ENCODE data around the gene LAMTOR2. TPM values are rescaled to one million over a fixed set of nuclear protein-coding genes. Genes with fewer than 3 reads are reported as not detected.
A peak's percentile ranks its signal among the peaks of the same experiment; 100 is the strongest.

Gene LAMTOR2
- total RNA-seq, 1 experiment from 2014 or later = 50.6 TPM

- H2AK5ac ChIP-seq (ENCODE audit: insufficient read length, low read length) = no peak overlapping the region
- H2BK120ac ChIP-seq (ENCODE audit: low read depth, low read length, poor library complexity, severe bottlenecking) = no peak overlapping the region
- peaks cover 10% of the 10 kb centered on the region; the same call in 1 of the 2 replicates for H3K4me1 ChIP-seq (ENCODE audit: insufficient read depth, low read length)
- Mint-ChIP-seq H3K4me1 (peaks cover 49 to 54% of the 10 kb centered on the region in 2 experiments), H3K27ac (peak overlapping the region in 2 of 3 experiments; percentile 46 to 52; a peak in 3 of 7 replicates), H3K27me3 (ENCODE audit: low read depth) (no peaks in the 10 kb centered on the region), H3K9me3 (no peaks in the 10 kb centered on the region; a peak in 2 of 5 replicates), H3K36me3 (ENCODE audit: insufficient read depth in 1 of 3, low read depth in 3 of 3) (peaks cover 3 to 10% (median 4%) of the 10 kb centered on the region in 3 experiments; a peak in 5 of 7 replicates), H3K4me3 (peak overlapping the region in 1 of 2 experiments; percentile 60; a peak in 2 of 5 replicates)
- H4K5ac ChIP-seq (ENCODE audit: insufficient read length, low read depth, low read length) = no peak overlapping the region
- TF ChIP-seq CTCF (conservative IDR thresholded peaks at IDR 0.05) = no peak
- no peaks in the 10 kb centered on the region for H3K27me3 ChIP-seq (ENCODE audit: insufficient read depth, low read length)
- peaks cover 5% of the 10 kb centered on the region for H3K23me2 ChIP-seq (ENCODE audit: insufficient read length, low read depth, low read length, poor library complexity, severe bottlenecking)
- no peak overlapping the region for H3K9ac ChIP-seq (ENCODE audit: extremely low read depth, insufficient read length, low read length)
- no peak overlapping the region for H3K4ac ChIP-seq (ENCODE audit: low read depth, low read length)
- no CpG with 5 or more reads among the region's 6 CpGs for WGBS (ENCODE audit: extremely low coverage, insufficient read length, low lambda C conversion rate)
- H4K8ac ChIP-seq (replicated peaks; ENCODE audit: insufficient read length, low read depth, low read length) = no peak overlapping the region
- no peak overlapping the region for H2BK12ac ChIP-seq (ENCODE audit: insufficient read length, low read depth, low read length)
- no peak overlapping the region for H2AFZ ChIP-seq (ENCODE audit: low read length)
- no peak overlapping the region for H3T11ph ChIP-seq (ENCODE audit: low read length)
- no peaks in the 10 kb centered on the region for H3K79me2 ChIP-seq (ENCODE audit: insufficient read depth, low read length)
- no peak overlapping the region for H2BK20ac ChIP-seq (ENCODE audit: low read depth, low read length, poor library complexity, severe bottlenecking)
- H3K9me3 ChIP-seq (ENCODE audit: control insufficient read depth, low read depth, low read length) = no peaks in the 10 kb centered on the region
- H3K56ac ChIP-seq (ENCODE audit: insufficient read length, low read depth, low read length) = no peak overlapping the region
- no peak overlapping the region for H2BK15ac ChIP-seq (ENCODE audit: low read depth, low read length)
- H4K20me1 ChIP-seq (ENCODE audit: control insufficient read depth, insufficient read depth, insufficient read length) = peaks cover 2% of the 10 kb centered on the region
- no peak overlapping the region for H3K14ac ChIP-seq (ENCODE audit: insufficient read depth, low read length)
- no peaks in the 10 kb centered on the region for H3K79me1 ChIP-seq (ENCODE audit: insufficient read depth, low read depth, low read length, poor library complexity, severe bottlenecking)
- no peak overlapping the region for H3K27ac ChIP-seq (ENCODE audit: insufficient read length, low read depth, low read length)
- H3K23ac ChIP-seq (ENCODE audit: insufficient read length, low read depth, low read length) = no peak overlapping the region
- H3K4me2 ChIP-seq (ENCODE audit: insufficient read depth, insufficient read length, low read length) = no peak overlapping the region
- DNase-seq = no peak
- no peak overlapping the region for H4K91ac ChIP-seq (ENCODE audit: insufficient read length, low read depth, low read length)
- H2BK5ac ChIP-seq (ENCODE audit: insufficient read length, low read length) = no peak overlapping the region
- H3K18ac ChIP-seq (ENCODE audit: insufficient read length, low read depth, low read length) = no peak overlapping the region
Measured at GRCh38 chr1:156101880-156102279, 47.3 kb downstream of the LAMTOR2 start.

All from H9 (cell line).